NK-92 (cell line): Measurements from ENCODE around the gene SLC15A1.

Experiments
- DNase-seq: peaks from one replicate; lab custom pipeline; 2025; ENCODE audit not compliant: unreplicated experiment; lab: John Stamatoyannopoulos, UW

Gene SLC15A1

GRCh38 chr13:98707281-98707999 is 45.0 kb downstream of the SLC15A1 start:
- DNase-seq = no peak

GRCh38 chr13:98706446-98707110 is 45.9 kb downstream of the SLC15A1 start:
- no peak for DNase-seq

GRCh38 chr13:98697791-98698190 is 54.7 kb downstream of the SLC15A1 start:
- DNase-seq = no peak

- no peak for DNase-seq
Measured at GRCh38 chr13:98693756-98694155, 58.7 kb downstream of the SLC15A1 start.

GRCh38 chr13:98691360-98691759 is 61.1 kb downstream of the SLC15A1 start:
- no peak for DNase-seq

- DNase-seq = no peak
Measured at GRCh38 chr13:98690348-98691022, 62.0 kb downstream of the SLC15A1 start.

- DNase-seq = no peak
Measured at GRCh38 chr13:98689347-98689968, 63.0 kb downstream of the SLC15A1 start.

- DNase-seq = no peak
Measured at GRCh38 chr13:98688373-98688772, 64.1 kb downstream of the SLC15A1 start.

GRCh38 chr13:98687319-98687718 is 65.2 kb downstream of the SLC15A1 start:
- DNase-seq = no peak

GRCh38 chr13:98686270-98686669 is 66.2 kb downstream of the SLC15A1 start:
- DNase-seq = no peak

GRCh38 chr13:98685146-98685545 is 67.3 kb downstream of the SLC15A1 start:
- DNase-seq = no peak

GRCh38 chr13:98681049-98681448 is 71.4 kb downstream of the SLC15A1 start:
- DNase-seq = no peak

- no peak for DNase-seq
Measured at GRCh38 chr13:98678741-98679140, 73.7 kb downstream of the SLC15A1 start.

GRCh38 chr13:98677398-98677797 is 75.1 kb downstream of the SLC15A1 start:
- DNase-seq = no peak

- DNase-seq = no peak
Measured at GRCh38 chr13:98676239-98676638, 76.2 kb downstream of the SLC15A1 start.

- DNase-seq = no peak
Measured at GRCh38 chr13:98675837-98676236, 76.6 kb downstream of the SLC15A1 start.

- DNase-seq = no peak
Measured at GRCh38 chr13:98675066-98675465, 77.4 kb downstream of the SLC15A1 start.

GRCh38 chr13:98672947-98673613 is 79.4 kb downstream of the SLC15A1 start:
- DNase-seq = no peak

GRCh38 chr13:98668155-98668554 is 84.3 kb downstream of the SLC15A1 start:
- no peak for DNase-seq

- DNase-seq = no peak
Measured at GRCh38 chr13:98665638-98665995, 86.9 kb downstream of the SLC15A1 start.

- DNase-seq = no peak
Measured at GRCh38 chr13:98664924-98665637, 87.4 kb downstream of the SLC15A1 start.
